NB4 (cell line): ENCODE data around the gene SMCO2.

Experiments
- DNase-seq: peaks from one replicate; pipeline ENCODE4 v3.0.0; 2010; ENCODE audit warnings: low read depth
- H3K4me3 ChIP-seq: one replicate; pipeline ENCODE4 v1.5.1; 2011; ENCODE audit warnings: mild to moderate bottlenecking, low read depth, low read length, moderate library complexity
- CTCF ChIP-seq: IDR thresholded peaks from one replicate; pipeline ENCODE4 v1.5.1; 2012; ENCODE audit warnings: low read depth, low read length
- MYC ChIP-seq: IDR thresholded peaks from 2 replicates; pipeline ENCODE4 v1.6.1; 2011; ENCODE audit warnings: low read depth, low read length
- POLR2A ChIP-seq: IDR thresholded peaks from 2 replicates; pipeline ENCODE4 v1.6.1; 2011; ENCODE audit warnings: mild to moderate bottlenecking; ENCODE audit not compliant: insufficient read length; ENCODE audit errors: extremely low read depth
- TF ChIP-seq, protein P1 (sequence below): IDR thresholded peaks from 2 replicates; pipeline ENCODE4 v1.6.1; 2011; ENCODE audit warnings: low read depth, low read length

SMCO2 gene

GRCh38 chr12:27524494-27524835 is 77.9 kb downstream of the SMCO2 start:
- TF ChIP-seq, protein P1, sequence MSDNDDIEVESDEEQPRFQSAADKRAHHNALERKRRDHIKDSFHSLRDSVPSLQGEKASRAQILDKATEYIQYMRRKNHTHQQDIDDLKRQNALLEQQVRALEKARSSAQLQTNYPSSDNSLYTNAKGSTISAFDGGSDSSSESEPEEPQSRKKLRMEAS: no peak
- TF ChIP-seq POLR2A: no peak
- no peak for TF ChIP-seq CTCF
- no peak for TF ChIP-seq MYC
- H3K4me3 ChIP-seq: peak overlapping the region; percentile 81
- no peak for DNase-seq

DNA sequence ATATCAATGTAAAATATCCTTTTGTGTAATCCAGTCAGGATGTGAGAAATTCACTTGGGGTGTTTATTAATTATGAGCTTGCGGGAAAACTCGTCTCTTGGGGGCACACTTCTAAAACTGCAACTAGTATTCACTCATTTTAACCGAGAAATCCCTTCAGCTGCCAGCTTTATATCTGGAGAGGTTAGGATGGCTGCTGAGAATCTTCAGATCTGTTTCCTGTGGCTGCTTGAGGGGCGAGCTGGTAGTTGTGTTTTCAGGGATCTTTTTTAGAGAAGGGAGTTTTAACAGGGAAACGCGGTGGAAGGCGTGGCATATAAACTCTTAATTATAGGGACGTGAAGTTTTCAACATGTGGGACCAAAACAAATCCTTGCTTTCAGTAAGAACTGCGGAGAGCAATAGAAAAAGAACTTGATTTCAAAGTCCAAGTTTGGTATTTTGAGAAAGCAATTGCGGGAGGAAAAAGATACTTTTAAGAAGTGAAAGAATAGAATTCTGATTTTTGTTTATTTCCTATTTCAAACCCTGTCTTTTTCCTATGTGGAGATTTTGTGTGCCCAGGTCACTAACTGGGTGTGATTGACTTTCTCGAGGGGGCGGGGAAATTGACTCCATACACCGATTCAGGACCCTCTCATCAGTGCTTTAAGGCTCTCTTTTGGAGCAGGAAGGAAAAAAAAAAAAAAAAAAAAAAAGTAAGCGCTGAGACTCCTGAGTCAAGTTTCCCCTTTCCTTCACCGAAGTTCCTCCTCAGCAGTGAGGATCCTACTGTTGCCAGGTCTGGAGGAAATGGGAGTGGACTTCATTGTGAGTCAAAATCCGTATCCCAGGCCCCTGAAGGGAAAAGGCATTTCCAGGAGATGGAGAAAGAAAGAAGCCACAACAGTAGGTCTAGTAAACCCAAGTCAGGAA is 78.6 kb downstream of the SMCO2 start:
- TF ChIP-seq CTCF: peak; percentile 14
- no peak for TF ChIP-seq MYC
- DNase-seq: peak; percentile 47
- H3K4me3 ChIP-seq: peak overlapping the region; percentile 81

DNA sequence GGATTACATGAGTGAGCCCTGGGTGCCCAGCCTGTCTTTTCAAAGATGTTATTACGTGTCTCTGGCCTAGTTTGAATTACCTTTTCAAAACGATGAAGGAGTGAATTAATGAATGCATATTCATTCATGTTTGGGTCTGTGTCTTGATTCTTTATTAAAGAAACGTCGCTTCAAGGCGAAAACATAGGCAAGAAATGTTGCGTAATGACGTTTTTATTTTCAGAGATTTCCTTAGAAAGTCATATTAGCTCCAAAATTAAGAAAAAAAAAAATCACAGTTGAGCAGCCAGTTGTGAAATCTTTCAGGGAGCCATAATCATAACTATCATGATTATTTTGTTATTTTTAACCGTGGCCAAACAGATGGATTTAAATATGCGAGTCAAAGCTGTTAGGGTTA is 81.0 kb downstream of the SMCO2 start:
- TF ChIP-seq POLR2A (no peak), MYC (no peak), CTCF (no peak)
- TF ChIP-seq, protein P1: no peak
- H3K4me3 ChIP-seq: no peak overlapping the region
- DNase-seq: no peak

GRCh38 chr12:27528788-27529187 is 82.3 kb downstream of the SMCO2 start:
- DNase-seq: no peak

GRCh38 chr12:27530157-27530922 is 83.8 kb downstream of the SMCO2 start:
- DNase-seq: peak; percentile 52
- TF ChIP-seq POLR2A (no peak), MYC (no peak), CTCF (no peak)
- TF ChIP-seq, protein P1: no peak
- no peak overlapping the region for H3K4me3 ChIP-seq

More at GRCh38 chr12:27528788-27529187, 82.3 kb downstream of the SMCO2 start:
- H3K4me3 ChIP-seq: no peak overlapping the region
- TF ChIP-seq, protein P1: no peak
- TF ChIP-seq POLR2A (no peak), MYC (no peak), CTCF (no peak)
